IPS-18c (cell line): ENCODE measurements around the gene RPL14.
A peak's percentile ranks its signal among the peaks of the same experiment; 100 is the strongest.
"Not testable (repeated sequence)": the region's sequence is repeated elsewhere in the genome, so short reads cannot be mapped to it uniquely, and the experiment has no call there.

Experiments used
- H3K4me3 ChIP-seq: 2 replicates; pipeline ENCODE4 v1.7.0; 2013; ENCODE audit warnings: low read depth, mild to moderate bottlenecking, low read length, moderate library complexity; ENCODE audit not compliant: insufficient read depth
- H3K9me3 ChIP-seq: one replicate; pipeline ENCODE4 v1.6.1; 2013; ENCODE audit warnings: mild to moderate bottlenecking, low read length, moderate library complexity; ENCODE audit not compliant: control insufficient read depth, insufficient read depth

RPL14 gene

DNA sequence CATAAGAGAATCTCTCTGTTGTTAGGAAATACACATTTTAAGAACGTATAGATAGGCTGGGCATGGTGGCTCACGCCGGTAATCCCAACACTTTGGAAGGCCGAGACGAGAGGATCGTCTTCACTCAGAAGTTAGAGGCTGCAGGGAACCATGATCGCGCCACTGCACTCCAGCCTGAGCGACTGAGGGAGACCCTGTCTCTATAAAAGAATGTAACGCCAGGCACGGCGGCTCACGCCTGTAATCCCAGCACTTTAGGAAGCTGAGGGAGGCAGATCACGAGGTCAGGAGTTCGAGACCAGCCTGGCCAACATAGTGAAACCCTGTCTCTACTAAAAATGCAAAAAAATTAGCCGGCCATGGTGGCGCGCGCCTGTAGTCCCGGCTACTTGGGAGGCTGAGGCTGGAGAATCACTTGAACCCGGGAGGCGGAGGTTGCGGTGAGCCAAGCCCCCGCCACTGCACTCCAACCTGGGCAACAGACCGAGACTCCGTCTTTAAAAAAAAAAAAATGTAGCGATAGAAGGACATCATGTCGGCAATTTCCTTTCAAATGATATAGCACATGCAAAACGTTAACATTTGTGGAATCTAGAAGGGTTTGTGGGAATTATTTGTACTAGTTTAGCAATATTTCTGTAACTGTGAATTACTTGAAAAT lies 730 bp upstream of the RPL14 start:
- peak overlapping the region; percentile 96 for H3K4me3 ChIP-seq
- no peaks in the 10 kb centered on the region for H3K9me3 ChIP-seq

DNA sequence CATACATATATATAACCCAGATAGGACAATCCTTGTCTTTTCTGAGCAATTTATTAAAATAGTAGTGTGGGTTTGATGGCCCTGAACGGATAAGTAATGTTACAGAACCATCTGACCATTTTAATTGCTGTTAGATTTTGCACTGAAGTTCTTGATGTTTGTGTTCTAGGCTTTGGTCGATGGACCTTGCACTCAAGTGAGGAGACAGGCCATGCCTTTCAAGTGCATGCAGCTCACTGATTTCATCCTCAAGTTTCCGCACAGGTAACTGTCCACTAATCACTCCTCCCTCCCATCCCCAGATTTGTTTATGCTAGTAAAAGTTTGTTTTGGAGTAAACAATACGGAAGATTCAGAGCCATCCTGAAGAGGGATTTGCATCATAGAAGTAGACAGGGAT lies 1.3 kb downstream of the RPL14 start:
- Histone ChIP-seq H3K4me3 (peak overlapping the region; percentile 96; the same call in 1 of the 2 replicates), H3K9me3 (no peaks in the 10 kb centered on the region)

GRCh38 chr3:40460481-40460880 lies 3.3 kb downstream of the RPL14 start:
- not testable (repeated sequence) for H3K9me3 ChIP-seq, H3K4me3 ChIP-seq

DNA sequence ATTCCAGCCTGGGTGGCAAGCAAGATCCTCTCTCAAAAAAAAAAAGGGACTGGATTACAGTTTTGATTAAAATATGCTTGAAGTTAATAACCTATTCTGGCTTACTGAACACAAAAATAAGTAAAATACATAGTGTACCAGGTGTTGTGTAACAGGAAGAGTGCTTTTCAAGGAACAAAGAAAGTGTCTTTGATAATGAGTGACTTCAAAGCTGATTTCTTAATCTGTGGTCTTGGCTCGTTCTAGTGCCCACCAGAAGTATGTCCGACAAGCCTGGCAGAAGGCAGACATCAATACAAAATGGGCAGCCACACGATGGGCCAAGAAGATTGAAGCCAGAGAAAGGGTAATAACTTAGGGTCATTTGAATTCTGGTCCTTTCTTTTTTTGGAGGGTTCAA lies 4.0 kb downstream of the RPL14 start:
- no peaks in the 10 kb centered on the region for H3K9me3 ChIP-seq
- H3K4me3 ChIP-seq, result no peak overlapping the region

GRCh38 chr3:40462838-40463237 lies 5.7 kb downstream of the RPL14 start:
- H3K9me3 ChIP-seq, H3K4me3 ChIP-seq: not testable (repeated sequence)

DNA sequence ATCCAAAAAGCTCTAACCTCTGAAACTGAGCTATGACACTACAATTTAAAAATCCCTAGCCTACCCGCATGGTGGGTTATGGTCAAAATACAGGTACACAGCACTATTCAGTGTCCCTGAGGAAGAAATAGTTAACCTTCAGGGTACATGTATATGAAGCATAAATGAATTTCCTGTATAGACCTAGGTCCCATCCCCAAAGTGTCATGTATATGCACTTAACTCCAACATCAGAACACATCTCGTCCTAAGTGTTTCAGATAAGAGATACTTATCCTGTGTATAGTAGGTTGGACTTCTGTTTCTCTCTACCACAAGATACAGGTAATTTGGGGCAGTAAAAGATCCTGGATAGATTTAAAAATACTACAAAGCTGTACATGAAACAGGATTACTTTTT lies 6.4 kb downstream of the RPL14 start:
- Histone ChIP-seq H3K9me3 (no peaks in the 10 kb centered on the region), H3K4me3 (no peak overlapping the region)

GRCh38 chr3:40464339-40465110 lies 7.4 kb downstream of the RPL14 start:
- no peak overlapping the region for H3K4me3 ChIP-seq
- no peaks in the 10 kb centered on the region for H3K9me3 ChIP-seq

DNA sequence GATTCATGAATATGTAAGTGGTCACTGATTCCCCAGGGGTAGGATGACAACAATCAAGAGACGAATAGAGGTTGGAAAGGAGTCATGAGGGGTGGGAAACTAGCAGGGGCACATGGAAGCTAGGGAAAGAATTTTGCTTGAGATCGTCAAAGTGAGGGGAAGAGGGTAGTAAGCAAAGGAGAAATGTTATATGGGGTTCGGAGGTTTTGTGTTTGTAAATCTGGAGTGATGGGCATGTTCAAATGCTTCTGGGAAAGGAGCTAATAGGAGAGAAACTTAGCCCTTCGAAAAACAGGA lies 7.9 kb downstream of the RPL14 start:
- Histone ChIP-seq H3K9me3 (no peaks in the 10 kb centered on the region), H3K4me3 (no peak overlapping the region)

DNA sequence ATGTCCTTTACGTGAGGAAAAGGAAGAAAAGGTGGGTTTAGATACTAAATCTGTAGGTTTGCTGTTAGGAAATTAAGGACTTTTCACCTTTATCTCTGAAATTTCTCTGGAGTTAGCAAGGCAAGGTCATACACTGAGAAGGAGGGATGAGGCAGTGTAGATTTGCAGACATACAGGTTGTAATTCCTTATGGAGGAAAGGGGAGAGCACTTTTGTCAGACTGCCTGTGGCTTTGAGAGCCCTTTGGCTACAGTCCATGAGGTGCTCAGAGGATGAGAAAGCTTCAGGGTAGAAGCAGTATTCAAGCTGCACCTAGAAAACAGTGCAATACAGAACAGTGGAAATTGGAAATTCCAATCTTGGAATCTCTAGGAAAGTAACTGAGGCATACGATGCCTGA lies 8.3 kb downstream of the RPL14 start:
- no peak overlapping the region for H3K4me3 ChIP-seq
- no peaks in the 10 kb centered on the region for H3K9me3 ChIP-seq

DNA sequence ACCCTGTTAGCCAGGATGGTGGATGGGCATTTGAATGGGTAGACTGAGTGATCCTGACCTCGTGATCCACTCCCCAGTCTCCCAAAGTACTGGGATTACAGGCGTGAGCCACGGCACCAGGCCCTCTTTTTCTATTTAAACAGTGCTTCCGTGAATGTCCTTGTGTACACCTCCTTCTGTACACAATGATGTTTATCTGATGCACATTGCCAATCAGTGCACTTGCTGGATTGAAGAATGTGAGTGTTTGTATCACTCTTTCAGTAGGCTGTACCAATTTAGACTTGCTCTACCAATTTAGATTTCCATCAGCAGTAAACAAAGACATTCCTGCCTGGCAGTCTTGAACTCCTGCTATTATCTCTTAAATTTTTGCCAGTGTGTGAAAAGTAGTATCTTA lies 10.9 kb downstream of the RPL14 start:
- Histone ChIP-seq H3K9me3 (no peaks in the 10 kb centered on the region), H3K4me3 (no peak overlapping the region)

GRCh38 chr3:40470701-40471100 lies 13.6 kb downstream of the RPL14 start:
- H3K9me3 ChIP-seq, result no peaks in the 10 kb centered on the region

GRCh38 chr3:40476478-40477470 lies 19.6 kb downstream of the RPL14 start, which contains the start of gene ZNF619:
TSS of gene ZNF619 (plus strand) at chr3:40477122. CDS start at chr3:40477980, 858 bp downstream.
- H3K9me3 ChIP-seq, result no peaks in the 10 kb centered on the region
- peak within 1 kb of the TSS; percentile 41; the same call in 1 of the 2 replicates for H3K4me3 ChIP-seq

More at GRCh38 chr3:40470701-40471100, 13.6 kb downstream of the RPL14 start:
- no peak overlapping the region for H3K4me3 ChIP-seq

- H3K4me3 ChIP-seq, result no peak overlapping the region
- H3K9me3 ChIP-seq, result no peaks in the 10 kb centered on the region
Measured at GRCh38 chr3:40477666-40478065, 20.5 kb downstream of the RPL14 start.

DNA sequence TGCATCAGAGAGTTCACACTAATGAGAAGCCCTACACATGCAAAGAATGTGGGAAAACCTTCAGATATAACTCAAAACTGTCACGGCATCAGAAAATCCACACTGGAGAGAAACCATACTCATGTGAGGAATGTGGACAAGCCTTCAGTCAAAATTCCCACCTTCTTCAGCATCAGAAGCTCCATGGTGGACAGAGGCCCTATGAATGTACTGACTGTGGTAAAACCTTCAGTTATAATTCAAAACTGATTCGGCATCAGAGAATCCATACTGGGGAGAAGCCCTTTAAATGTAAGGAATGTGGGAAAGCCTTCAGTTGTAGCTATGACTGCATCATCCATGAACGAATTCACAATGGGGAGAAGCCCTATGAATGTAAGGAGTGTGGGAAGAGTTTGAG lies 30.0 kb downstream of the RPL14 start:
- Histone ChIP-seq H3K9me3 (peaks cover 2% of the 10 kb centered on the region), H3K4me3 (no peak overlapping the region)

GRCh38 chr3:40490916-40491315 lies 33.8 kb downstream of the RPL14 start:
- H3K4me3 ChIP-seq, result no peak overlapping the region
- no peaks in the 10 kb centered on the region for H3K9me3 ChIP-seq

DNA sequence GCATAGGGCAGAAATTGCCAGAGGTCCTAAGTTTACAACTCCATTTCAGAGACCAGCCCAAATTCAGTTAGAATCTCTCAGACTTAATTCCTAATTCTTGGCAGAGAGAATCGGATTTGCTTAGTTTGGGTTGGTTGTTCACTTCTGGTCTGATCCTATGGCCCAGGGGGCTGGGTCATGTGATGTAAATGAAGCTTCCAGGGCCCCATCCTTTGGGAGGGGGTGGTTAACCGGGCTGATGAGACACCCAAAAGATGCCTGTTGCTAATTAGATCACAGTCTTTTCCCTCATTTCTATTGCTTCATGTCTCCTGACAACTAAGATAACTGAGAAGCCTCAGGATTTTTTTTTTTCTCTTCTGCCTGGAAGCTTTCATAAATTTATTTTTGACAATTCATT lies 37.6 kb downstream of the RPL14 start:
- H3K9me3 ChIP-seq, result no peaks in the 10 kb centered on the region
- no peak overlapping the region for H3K4me3 ChIP-seq

- Histone ChIP-seq H3K4me3 (no peak overlapping the region), H3K9me3 (no peaks in the 10 kb centered on the region)
Measured at GRCh38 chr3:40497288-40497687, 40.1 kb downstream of the RPL14 start.

DNA sequence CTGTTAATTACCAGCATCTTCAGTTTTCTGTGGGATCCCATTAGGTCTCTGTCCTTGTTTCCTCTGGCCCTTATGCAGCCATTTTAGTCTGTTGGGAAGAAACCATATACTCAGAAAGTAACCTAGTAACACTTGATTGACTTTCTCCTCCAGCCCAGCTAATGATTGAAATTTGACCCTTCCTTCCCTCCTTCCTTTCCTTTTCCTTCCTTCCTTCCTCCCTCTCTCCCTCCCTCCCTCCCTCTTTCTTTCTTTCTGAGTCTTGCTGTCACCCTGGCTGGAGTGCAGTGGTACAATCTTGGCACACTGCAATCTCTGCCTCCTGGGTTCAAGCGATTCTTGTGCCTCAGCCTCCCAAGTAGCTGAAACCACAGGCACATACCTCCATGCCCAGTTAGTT lies 42.8 kb downstream of the RPL14 start:
- H3K9me3 ChIP-seq, result no peaks in the 10 kb centered on the region
- H3K4me3 ChIP-seq, result no peak overlapping the region
